DND-41 (cell line): ENCODE results near the gene PUDP.

Source experiments
- ATAC-seq: fragments of 200-7000 bp; cut with Tn5 transposase; 3 replicates; pipeline ENCODE4 v1.9.1; 2021; ENCODE audit warnings: low read depth; ENCODE audit not compliant: insufficient read depth
- DNase-seq: peaks from one replicate; pipeline ENCODE4 v3.0.0-alpha.2; 2020
- H2AFZ ChIP-seq: 2 replicates; pipeline ENCODE4 v1.6.0; 2012; ENCODE audit warnings: low read depth, low read length
- H3K27ac ChIP-seq: 2 replicates; pipeline ENCODE4 v1.5.1; 2012; ENCODE audit warnings: low read length, inconsistent platforms
- H3K27me3 ChIP-seq: fragments of 200-600 bp; sonication (generic); 2 replicates; pipeline ENCODE4 v1.6.0; 2012; ENCODE audit warnings: low read length, mild to moderate bottlenecking, inconsistent platforms; ENCODE audit not compliant: insufficient read depth, poor library complexity
- H3K36me3 ChIP-seq: 2 replicates; pipeline ENCODE4 v1.5.1; 2012; ENCODE audit warnings: low read length, inconsistent platforms; ENCODE audit not compliant: insufficient read depth
- H3K4me1 ChIP-seq: 2 replicates; pipeline ENCODE4 v1.5.1; 2012; ENCODE audit warnings: mild to moderate bottlenecking, low read length; ENCODE audit not compliant: insufficient read depth
- H3K4me2 ChIP-seq: 2 replicates; pipeline ENCODE4 v1.6.0; 2012; ENCODE audit warnings: mild to moderate bottlenecking, moderate library complexity, low read length, inconsistent platforms; ENCODE audit not compliant: insufficient read depth
- H3K4me3 ChIP-seq, 2 experiments: fragments of 200-600 bp in 1 of 2; shearing (Covaris generic) in 1 of 2; 2 replicates each; pipeline ENCODE4 v1.5.1; 2012 to 2016; ENCODE audit warnings: inconsistent platforms in 2 of 2, low read length in 2 of 2, mild to moderate bottlenecking in 2 of 2, low read depth in 1 of 2, moderate library complexity in 1 of 2
- H3K79me2 ChIP-seq: 2 replicates; pipeline ENCODE4 v1.6.0; 2012; ENCODE audit warnings: low read length, inconsistent platforms; ENCODE audit not compliant: insufficient read depth
- H3K9ac ChIP-seq: 2 replicates; pipeline ENCODE4 v1.6.0; 2012; ENCODE audit warnings: low read depth, mild to moderate bottlenecking, inconsistent platforms, low read length, moderate library complexity
- H3K9me3 ChIP-seq: 2 replicates; pipeline ENCODE4 v1.5.1; 2012; ENCODE audit warnings: low read length, moderate library complexity, mild to moderate bottlenecking, inconsistent platforms; ENCODE audit not compliant: insufficient read depth, severe bottlenecking
- H4K20me1 ChIP-seq: 2 replicates; pipeline ENCODE4 v1.6.0; 2012; ENCODE audit warnings: low read length; ENCODE audit not compliant: insufficient read depth
- CTCF ChIP-seq: IDR thresholded peaks from 2 replicates; pipeline ENCODE4 v1.5.1; 2012; ENCODE audit warnings: borderline replicate concordance, low read length, moderate library complexity, mild to moderate bottlenecking; ENCODE audit not compliant: poor library complexity, severe bottlenecking; ENCODE audit errors: extremely low read depth
- EZH2 ChIP-seq: IDR thresholded peaks from 3 replicates; pipeline ENCODE4 v1.6.1; 2012; ENCODE audit warnings: borderline replicate concordance, low read depth, mild to moderate bottlenecking, moderate library complexity, low read length, inconsistent platforms; ENCODE audit not compliant: severe bottlenecking

PUDP gene

GRCh38 chrX:7117587-7117986, 30.4 kb downstream of the PUDP start:
- Histone ChIP-seq H3K9me3 (no peaks in the 10 kb centered on the region), H3K9ac (no peak overlapping the region), H3K36me3 (peaks cover 20% of the 10 kb centered on the region), H2AFZ (no peak overlapping the region), H3K4me3 (no peak overlapping the region), H3K79me2 (peaks cover 100% of the 10 kb centered on the region), H3K4me1 (peaks cover 90% of the 10 kb centered on the region), H3K27ac (peak overlapping the region; percentile 75), H4K20me1 (no peaks in the 10 kb centered on the region), H3K27me3 (no peaks in the 10 kb centered on the region), H3K4me2 (no peak overlapping the region)
- TF ChIP-seq EZH2 (no peak), CTCF (no peak)
- ATAC-seq = no peak
- no peak for DNase-seq

- H3K27me3 ChIP-seq = no peaks in the 10 kb centered on the region
- H2AFZ ChIP-seq = no peak overlapping the region
- DNase-seq (no peak), ATAC-seq (no peak)
- H3K36me3 ChIP-seq = peaks cover 22% of the 10 kb centered on the region
- peaks cover 99% of the 10 kb centered on the region for H3K79me2 ChIP-seq
- no peaks in the 10 kb centered on the region for H4K20me1 ChIP-seq
- H3K27ac ChIP-seq = peak overlapping the region; percentile 75
- no peak overlapping the region for H3K4me2 ChIP-seq
- H3K9me3 ChIP-seq = no peaks in the 10 kb centered on the region
- H3K4me1 ChIP-seq = peaks cover 90% of the 10 kb centered on the region
- no peak overlapping the region for H3K4me3 ChIP-seq
- no peak for TF ChIP-seq EZH2
- TF ChIP-seq CTCF = no peak
- H3K9ac ChIP-seq = no peak overlapping the region
These were observed 31.9 kb downstream of the PUDP start for GRCh38 chrX:7116081-7116480.

- DNase-seq (no peak), ATAC-seq (no peak)
- Histone ChIP-seq H3K36me3 (peaks cover 22% of the 10 kb centered on the region), H3K27ac (peak overlapping the region; percentile 75), H3K4me1 (peaks cover 90% of the 10 kb centered on the region), H2AFZ (no peak overlapping the region), H4K20me1 (no peaks in the 10 kb centered on the region), H3K4me2 (no peak overlapping the region), H3K9me3 (no peaks in the 10 kb centered on the region), H3K79me2 (peaks cover 96% of the 10 kb centered on the region), H3K9ac (no peak overlapping the region; the same call in 1 of the 2 replicates), H3K27me3 (no peaks in the 10 kb centered on the region), H3K4me3 (no peak overlapping the region)
- no peak for TF ChIP-seq EZH2
- TF ChIP-seq CTCF = no peak
These were observed 32.4 kb downstream of the PUDP start for GRCh38 chrX:7115557-7115956.

- H3K4me1 ChIP-seq = peaks cover 92% of the 10 kb centered on the region
- H4K20me1 ChIP-seq = no peaks in the 10 kb centered on the region
- DNase-seq = no peak
- no peak for TF ChIP-seq CTCF
- TF ChIP-seq EZH2 = no peak
- no peak overlapping the region for H2AFZ ChIP-seq
- peak overlapping the region; percentile 95 for H3K27ac ChIP-seq
- H3K27me3 ChIP-seq = no peaks in the 10 kb centered on the region
- 0 out of 4 replicates have a peak overlapping the region, but pooled peaks of 1 of the 2 experiments have one; percentile 28 for H3K4me3 ChIP-seq
- peaks cover 93% of the 10 kb centered on the region for H3K79me2 ChIP-seq
- no peaks in the 10 kb centered on the region for H3K9me3 ChIP-seq
- H3K36me3 ChIP-seq = peaks cover 32% of the 10 kb centered on the region
- no peak for ATAC-seq
- H3K4me2 ChIP-seq = peak overlapping the region; percentile 50
- peak overlapping the region; percentile 77 for H3K9ac ChIP-seq
These were observed 35.9 kb downstream of the PUDP start for GRCh38 chrX:7112071-7112470.
